ENCODE results near the gene CLNK. TPM values are rescaled to one million over a fixed set of nuclear protein-coding genes. Genes with fewer than 3 reads are reported as not detected.

CLNK gene
- total and polyA plus RNA-seq, 2 of the 8 experiments (the other 6 are each of a cell fraction or from before 2014, with no cell fraction given): not detected

GRCh38 chr4:10635091-10635490 lies 49.5 kb downstream of the CLNK start:
- H3K4ac ChIP-seq (replicated peaks; ENCODE audit: insufficient read length, low read depth, low read length): no peak overlapping the region
- no peaks in the 10 kb centered on the region for H3K36me3 ChIP-seq (ENCODE audit: control insufficient read depth in 2 of 4, insufficient read depth in 4 of 4, low read length in 3 of 4)
- DNase-seq (ENCODE audit: low read depth in 1 of 2, low spot score in 2 of 2) (no peak), FAIRE-seq (no peak)
- no peak overlapping the region for H4K91ac ChIP-seq (replicated peaks; ENCODE audit: insufficient read length, low read length)
- H3K9me3 ChIP-seq (ENCODE audit: insufficient read depth in 2 of 2, low read depth in 1 of 2, low read length in 1 of 2): no peaks in the 10 kb centered on the region
- H2BK15ac ChIP-seq (ENCODE audit: low read length): no peak overlapping the region
- no peak overlapping the region for H2BK20ac ChIP-seq (ENCODE audit: low read length)
- no peak overlapping the region for H2BK5ac ChIP-seq (ENCODE audit: low read depth, low read length)
- no peak overlapping the region for H3K27ac ChIP-seq (ENCODE audit: low read depth, low read length)
- H3K4me3 ChIP-seq (ENCODE audit: extremely low read depth in 1 of 4, insufficient read depth in 2 of 4, low read depth in 3 of 4, low read length in 4 of 4): no peak overlapping the region
- H3K9ac ChIP-seq (replicated peaks in 1 of 4; ENCODE audit: extremely low read depth in 1 of 4, low read depth in 3 of 4, low read length in 3 of 4): no peak overlapping the region
- no peak overlapping the region for H2BK120ac ChIP-seq (replicated peaks; ENCODE audit: low read depth, low read length)
- 77% methylated on average over 6 of the region's 6 CpGs; no CpG with 5 or more reads in 1 of the 2 experiments for WGBS, 2 experiments (ENCODE audit: extremely low coverage in 1 of 2, insufficient coverage in 1 of 2, insufficient read length in 1 of 2, insufficient replicate concordance in 2 of 2, low coverage in 1 of 2, low lambda C conversion rate in 2 of 2, missing lambda C conversion rate in 1 of 2)
- no peaks in the 10 kb centered on the region for H3K4me1 ChIP-seq (replicated peaks in 1 of 4; ENCODE audit: control insufficient read depth in 3 of 4, insufficient read depth in 4 of 4, low read length in 3 of 4)
- no peak overlapping the region for H4K5ac ChIP-seq (ENCODE audit: insufficient read length, low read depth, low read length)
- POLR2A ChIA-PET (ENCODE audit: partially characterized antibody): no interaction called here
- no peak overlapping the region for H2AK5ac ChIP-seq (ENCODE audit: low read depth, low read length)
- no peak overlapping the region for H3K4me2 ChIP-seq (ENCODE audit: insufficient read depth in 1 of 2, low read depth in 2 of 2, low read length in 2 of 2)
- H3K23ac ChIP-seq (ENCODE audit: insufficient read length): no peak overlapping the region
- TF ChIP-seq BACH1 (IDR thresholded peaks at IDR 0.05; ENCODE audit: low read length) (no peak), BCL11A (IDR thresholded peaks at IDR 0.05; ENCODE audit: low read depth in 2 of 2, low read length in 2 of 2) (no peak), BRCA1 (IDR thresholded peaks at IDR 0.05; ENCODE audit: low read depth, low read length) (no peak), CREB1 (IDR thresholded peaks at IDR 0.05) (no peak), POU5F1 (IDR thresholded peaks at IDR 0.05; ENCODE audit: low read depth, low read length) (no peak), SIX5 (IDR thresholded peaks at IDR 0.05; ENCODE audit: low read depth, low read length) (no peak), MAX (IDR thresholded peaks at IDR 0.05) (no peak), POLR2AphosphoS5 (IDR thresholded peaks at IDR 0.05; ENCODE audit: low read depth, low read length) (no peak), TEAD4 (IDR thresholded peaks at IDR 0.05; ENCODE audit: low read depth, low read length) (no peak)
- H2AFZ ChIP-seq (ENCODE audit: low read length): no peak overlapping the region
- CTCF ChIA-PET (ENCODE audit: partially characterized antibody): interaction anchor here (1.2 kb wide), 1 partner anchor 20 kb away, joined by 3 read pairs; no protein-coding TSS in a partner anchor
- no peak overlapping the region for H3K56ac ChIP-seq (replicated peaks; ENCODE audit: insufficient read length, low read depth, low read length)
- no peaks in the 10 kb centered on the region for H4K20me1 ChIP-seq (replicated peaks in 1 of 2; ENCODE audit: control insufficient read depth in 1 of 2, insufficient read depth in 2 of 2, low read length in 2 of 2)
- H3K23me2 ChIP-seq (ENCODE audit: low read depth, low read length): no peaks in the 10 kb centered on the region
- H3K27me3 ChIP-seq (replicated peaks in 1 of 4; ENCODE audit: control insufficient read depth in 3 of 4, extremely low read depth in 1 of 4, insufficient read depth in 3 of 4, low read length in 3 of 4): no peaks in the 10 kb centered on the region
- no peaks in the 10 kb centered on the region for H3K79me1 ChIP-seq (ENCODE audit: low read depth, low read length)
- H3K79me2 ChIP-seq (ENCODE audit: control insufficient read depth in 1 of 2, insufficient read depth in 2 of 2, low read length in 2 of 2): no peaks in the 10 kb centered on the region
- H3K14ac ChIP-seq (ENCODE audit: insufficient read length): no peak overlapping the region
- H4K8ac ChIP-seq (ENCODE audit: extremely low read depth, insufficient read depth, low read length): no peak overlapping the region
- H3K18ac ChIP-seq (ENCODE audit: extremely low read depth, low read length): no peak overlapping the region
- no peak overlapping the region for H2BK12ac ChIP-seq (ENCODE audit: low read depth, low read length)
